Effector CD8-positive, alpha-beta T cell (primary cell): Measurements from ENCODE around the gene EXOC7.
"Not testable (repeated sequence)": the region's sequence is repeated elsewhere in the genome, so short reads cannot be mapped to it uniquely, and the experiment has no call there.

Experiments
- DNase-seq: peaks from one replicate; lab custom pipeline; 2025; lab: John Stamatoyannopoulos, UW

EXOC7 gene

DNA sequence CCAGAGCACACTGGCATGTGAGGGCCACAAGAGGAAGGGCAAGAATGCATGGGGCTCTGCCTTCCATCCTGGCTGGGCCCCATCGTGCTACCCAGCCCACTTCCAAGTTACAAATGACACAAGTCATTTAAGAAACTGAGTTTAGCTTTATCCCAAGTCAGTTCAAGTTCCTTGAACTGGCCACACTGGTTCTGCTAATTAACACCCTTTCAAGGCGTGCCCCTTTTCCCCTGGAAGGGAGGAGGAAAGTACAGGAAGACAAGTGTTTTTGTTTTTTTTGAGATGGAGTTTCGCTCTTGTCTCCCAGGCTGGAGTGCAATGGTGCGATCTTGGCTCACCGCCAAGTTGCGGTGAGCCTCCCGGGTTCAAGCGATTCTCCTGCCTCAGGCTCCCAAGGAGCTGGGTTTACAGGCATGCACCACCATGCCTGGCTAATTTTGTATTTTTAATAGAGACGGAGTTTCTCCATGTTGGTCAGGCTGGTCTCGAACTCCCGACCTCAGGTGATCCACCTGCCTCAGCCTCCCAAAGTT is 59.0 kb downstream of the EXOC7 start:
- not testable (repeated sequence) for DNase-seq

DNA sequence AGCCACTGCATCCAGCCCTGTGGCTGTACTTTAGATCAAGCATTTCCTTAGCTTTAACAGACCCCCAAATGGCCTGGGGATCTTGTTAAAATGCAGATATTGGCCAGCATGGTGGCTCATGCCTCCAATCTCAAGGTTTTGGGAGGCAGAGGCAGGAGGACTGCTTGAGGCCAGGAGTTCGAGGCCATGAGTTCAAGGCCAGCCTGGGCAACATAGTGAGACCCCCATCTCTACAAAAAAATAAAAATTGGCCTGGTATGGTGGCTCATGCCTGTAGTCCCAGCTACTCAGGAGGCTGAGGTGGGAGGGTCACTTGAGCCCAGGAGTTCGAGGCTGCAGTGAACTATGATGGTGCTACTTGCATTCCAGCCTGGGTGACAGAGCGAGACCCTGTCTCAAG is 60.7 kb downstream of the EXOC7 start:
- DNase-seq = not testable (repeated sequence)

DNA sequence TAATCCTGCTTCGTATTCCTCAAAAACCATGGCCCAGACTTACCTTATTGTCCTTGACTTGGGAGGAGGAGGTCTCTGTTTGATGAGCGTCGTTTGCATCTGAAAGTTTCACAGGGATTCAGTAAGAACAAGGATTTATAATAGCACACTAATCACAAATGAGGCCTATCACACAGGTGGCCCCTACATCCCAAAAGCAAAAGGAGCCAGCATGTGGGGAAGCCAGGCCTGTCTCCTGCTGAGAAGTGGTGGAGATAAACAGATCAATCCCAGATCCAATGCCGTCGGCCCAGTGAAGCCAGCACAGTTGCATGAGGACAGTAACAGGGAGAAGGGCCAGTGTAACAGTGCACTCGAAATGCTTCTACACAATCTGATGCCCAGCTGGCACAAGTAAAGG is 63.2 kb downstream of the EXOC7 start:
- no peak for DNase-seq

DNA sequence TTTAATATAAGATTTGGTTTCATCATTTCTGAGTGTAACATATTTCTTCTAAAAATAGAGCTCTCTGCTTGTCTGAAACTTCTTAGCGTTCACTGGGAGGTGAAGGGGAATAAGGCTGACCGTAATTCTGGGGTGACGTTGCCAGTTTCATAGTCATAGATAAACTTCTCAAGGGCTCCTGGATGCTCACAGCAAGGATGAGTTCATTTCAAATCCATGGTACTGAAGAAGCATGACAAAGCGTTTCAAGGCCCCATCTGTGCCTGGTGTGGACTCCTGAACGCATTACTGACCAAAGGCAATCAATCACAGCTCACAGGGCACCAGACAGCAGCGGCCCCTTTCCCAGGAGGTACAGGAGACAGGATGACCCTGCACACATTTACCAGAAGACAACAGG is 64.5 kb downstream of the EXOC7 start:
- no peak for DNase-seq

GRCh38 chr17:76038050-76038449 is 65.5 kb downstream of the EXOC7 start:
- no peak for DNase-seq

DNA sequence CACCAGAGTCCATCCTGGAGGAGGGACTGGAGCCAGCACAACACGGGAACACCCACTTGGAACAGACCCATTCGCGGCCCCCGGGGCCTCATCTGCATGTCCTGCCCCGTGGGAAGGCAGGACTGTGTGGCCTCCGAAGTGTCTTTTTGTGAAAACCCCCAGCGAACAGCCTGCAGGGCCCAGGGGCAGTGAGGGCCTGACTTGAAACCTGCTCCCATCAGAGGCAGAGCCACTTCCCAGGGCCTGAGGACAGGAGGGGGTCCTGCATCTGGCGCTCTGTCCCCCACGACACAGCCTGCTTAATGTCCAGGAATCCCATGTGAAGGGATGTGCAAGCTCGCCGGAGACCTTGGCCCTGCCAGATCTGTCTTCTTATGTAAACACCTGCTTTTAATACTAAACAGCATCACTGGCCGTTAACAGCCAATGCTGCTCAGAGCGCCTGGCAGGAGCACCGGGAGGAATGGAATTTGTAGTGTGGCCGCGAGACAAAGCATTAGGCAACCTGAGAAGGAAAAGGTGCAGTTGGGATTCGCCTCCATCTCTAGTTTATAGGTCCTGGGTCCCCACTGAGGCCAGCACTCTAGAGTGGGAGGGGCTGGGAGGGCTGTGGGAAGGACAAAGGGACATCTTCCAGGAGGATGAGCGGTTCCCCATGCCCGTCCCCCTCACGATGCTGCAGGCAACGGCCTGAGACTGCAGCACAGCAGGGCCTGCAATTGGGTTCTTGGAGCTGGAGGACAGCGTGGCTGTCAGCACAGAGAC is 66.9 kb downstream of the EXOC7 start:
- DNase-seq = no peak

DNA sequence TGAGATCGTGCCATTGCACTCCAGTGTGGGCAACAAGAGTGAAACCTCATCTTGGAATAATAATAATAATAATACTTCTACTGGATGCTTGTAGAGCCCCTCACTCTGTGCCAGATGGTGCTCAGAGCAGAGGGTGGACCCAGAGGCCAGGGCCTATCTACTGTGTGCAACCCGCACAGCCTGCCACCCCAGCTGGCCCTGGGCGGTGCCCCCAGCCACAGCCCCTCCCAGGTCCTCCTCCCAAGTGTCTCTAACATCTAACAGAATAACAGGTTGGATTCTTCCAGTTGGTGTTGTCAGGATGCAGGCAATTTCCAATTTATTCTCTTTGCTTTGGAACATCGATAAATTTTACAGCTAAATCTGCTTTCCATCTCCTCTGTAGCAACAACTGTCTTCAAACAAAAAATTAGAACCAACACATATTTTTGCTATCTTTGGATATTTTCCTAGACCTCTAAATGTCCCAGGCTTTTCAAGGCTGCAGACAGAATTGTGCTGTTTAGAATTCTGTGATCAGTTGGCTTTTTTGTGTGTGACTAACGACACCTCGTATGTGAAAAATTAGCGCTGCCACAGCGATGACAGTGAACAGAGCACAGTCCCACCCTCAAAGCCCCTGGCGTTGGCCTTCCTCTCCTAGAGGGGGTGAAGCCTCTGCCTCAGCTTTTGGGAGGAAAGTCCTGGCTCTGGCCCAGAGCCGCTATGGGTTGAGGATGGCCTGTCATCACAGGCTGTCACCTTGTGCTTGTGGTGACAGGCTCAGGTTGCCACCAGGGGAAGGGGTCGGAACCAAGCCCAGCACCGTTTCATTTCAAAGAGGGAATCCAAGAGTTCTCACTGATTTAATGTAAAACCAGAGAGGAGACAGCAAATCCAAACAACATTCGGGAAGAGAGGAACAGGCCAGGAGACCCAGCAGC is 68.9 kb downstream of the EXOC7 start:
- no peak for DNase-seq

- DNase-seq = no peak
Observed at GRCh38 chr17:76033139-76033538, 70.4 kb downstream of the EXOC7 start.

DNA sequence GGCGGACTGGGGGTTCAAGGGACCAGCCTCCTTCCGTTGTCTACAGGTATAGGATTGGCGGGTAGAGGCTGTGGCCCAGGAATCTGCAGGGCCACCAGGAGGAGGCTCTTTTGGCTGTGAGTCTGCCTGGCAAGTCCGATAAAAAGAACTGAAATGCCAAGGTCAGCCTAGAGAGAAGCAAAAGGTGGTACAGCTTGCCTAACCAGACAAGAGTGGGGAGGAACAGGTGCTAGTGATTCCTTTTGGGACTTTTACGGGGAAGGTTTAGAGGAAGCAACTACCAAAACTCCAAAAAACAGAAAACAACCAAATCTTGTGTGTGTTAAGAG is 70.8 kb downstream of the EXOC7 start:
- no peak for DNase-seq

DNA sequence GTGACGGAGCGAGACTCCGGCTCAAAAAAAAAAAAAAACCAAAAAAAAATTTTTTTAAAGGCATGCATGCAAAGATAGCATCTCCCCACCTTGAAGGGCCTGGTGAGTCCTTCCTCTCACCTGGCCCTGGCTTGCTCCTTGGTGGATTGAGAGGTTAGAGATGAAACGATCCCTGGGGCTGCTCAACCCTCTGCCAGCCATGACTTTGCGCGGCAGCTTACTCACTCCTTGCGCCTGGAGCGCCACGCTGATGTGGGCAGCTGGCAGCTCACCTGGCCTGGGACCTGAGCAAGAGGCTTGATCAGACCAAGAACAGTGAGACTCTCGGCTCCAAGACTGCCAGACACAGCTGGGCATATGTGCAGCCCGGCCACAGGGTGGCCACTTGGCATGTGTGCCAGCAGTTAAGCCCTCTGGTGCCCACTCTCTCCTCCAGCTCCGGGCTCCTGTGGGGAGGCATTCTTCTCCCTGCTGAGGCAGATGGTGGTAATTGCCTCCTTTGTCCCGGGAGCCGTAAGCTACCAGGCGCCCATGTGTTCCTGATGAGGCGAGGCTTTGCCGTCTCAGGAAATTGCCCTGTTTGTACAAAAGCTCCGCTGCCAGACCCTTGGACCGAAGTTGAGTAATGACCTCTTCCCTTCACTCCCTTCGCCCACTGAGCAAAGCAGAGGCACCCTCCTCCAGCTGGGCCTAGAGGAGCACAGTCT is 71.4 kb downstream of the EXOC7 start:
- DNase-seq = no peak
